Measurements from ENCODE around the gene TRIM59.

Gene TRIM59

GRCh38 chr3:160403796-160404470, 45.7 kb downstream of the TRIM59 start:
- in situ Hi-C loops (cut with MboI; ENCODE audit: low sequenced_read_pairs) = loop anchor here (25.0 kb wide), 1 partner anchor 242 kb away; no protein-coding TSS in a partner anchor

DNA sequence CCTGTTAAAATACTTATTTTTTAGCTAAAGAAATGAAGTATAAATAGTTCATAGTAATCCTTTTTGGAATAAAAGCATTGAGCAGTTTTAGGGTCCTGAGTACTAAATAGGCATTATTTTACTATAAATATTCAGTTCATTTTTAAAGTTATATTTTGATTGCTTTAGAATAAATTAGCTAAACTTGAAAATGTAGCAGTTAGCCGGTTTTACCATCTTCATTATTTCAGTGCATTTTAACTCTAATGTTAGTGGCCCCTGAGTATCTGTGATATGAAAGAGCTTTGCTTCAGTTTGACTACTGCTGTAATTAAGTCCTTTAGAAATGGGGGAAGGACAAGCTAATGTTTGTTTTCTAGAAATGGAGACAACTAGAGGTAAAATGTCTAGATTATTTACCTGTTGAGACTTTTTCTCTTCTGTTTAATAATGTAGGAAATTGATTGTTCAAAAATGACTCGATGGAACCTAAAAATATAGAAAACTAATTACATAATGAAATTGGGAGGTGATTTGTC, 46.5 kb downstream of the TRIM59 start:
- in situ Hi-C loops (cut with MboI; ENCODE audit: low sequenced_read_pairs) = loop anchor here (25.0 kb wide), 1 partner anchor 241 kb away; no protein-coding TSS in a partner anchor

DNA sequence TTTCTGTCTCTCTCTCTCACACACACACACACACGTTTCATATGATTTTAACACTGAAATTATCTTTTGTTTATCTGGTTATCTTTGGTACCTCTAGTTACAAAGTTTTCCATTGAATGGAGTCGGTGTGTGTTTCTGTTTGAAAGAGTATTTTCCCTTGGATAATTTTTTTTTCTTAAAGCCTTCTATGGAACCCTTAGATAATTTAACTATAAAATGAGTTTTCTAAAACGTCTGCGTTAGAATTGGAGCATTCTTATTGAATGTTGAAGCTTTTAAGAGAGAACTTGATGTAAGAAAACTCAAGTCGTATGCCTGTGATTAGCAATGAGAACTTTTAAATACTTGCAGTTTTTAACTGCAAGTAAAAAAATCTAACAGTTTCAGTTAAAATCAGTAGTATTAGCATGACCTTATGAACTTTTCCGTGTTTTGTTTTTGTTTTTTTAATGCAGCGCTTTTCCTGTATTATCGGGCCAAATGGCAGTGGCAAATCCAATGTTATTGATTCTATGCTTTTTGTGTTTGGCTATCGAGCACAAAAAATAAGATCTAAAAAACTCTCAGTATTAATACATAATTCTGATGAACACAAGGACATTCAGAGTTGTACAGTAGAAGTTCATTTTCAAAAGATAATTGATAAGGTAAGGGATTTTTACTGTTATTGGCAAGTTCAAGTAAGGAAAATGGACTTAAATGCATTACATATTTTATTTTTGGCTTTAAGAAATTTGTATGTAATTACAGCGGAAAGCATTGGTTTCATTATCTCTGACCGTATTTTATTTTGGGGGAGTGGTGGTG, 47.2 kb downstream of the TRIM59 start:
- in situ Hi-C loops (cut with MboI; ENCODE audit: low sequenced_read_pairs) = loop anchor here (25.0 kb wide), 1 partner anchor 240 kb away; no protein-coding TSS in a partner anchor

- in situ Hi-C loops (cut with MboI; ENCODE audit: low sequenced_read_pairs) = loop anchor here (25.0 kb wide), 1 partner anchor 239 kb away; no protein-coding TSS in a partner anchor
Measured at GRCh38 chr3:160401291-160402095, 48.1 kb downstream of the TRIM59 start.

DNA sequence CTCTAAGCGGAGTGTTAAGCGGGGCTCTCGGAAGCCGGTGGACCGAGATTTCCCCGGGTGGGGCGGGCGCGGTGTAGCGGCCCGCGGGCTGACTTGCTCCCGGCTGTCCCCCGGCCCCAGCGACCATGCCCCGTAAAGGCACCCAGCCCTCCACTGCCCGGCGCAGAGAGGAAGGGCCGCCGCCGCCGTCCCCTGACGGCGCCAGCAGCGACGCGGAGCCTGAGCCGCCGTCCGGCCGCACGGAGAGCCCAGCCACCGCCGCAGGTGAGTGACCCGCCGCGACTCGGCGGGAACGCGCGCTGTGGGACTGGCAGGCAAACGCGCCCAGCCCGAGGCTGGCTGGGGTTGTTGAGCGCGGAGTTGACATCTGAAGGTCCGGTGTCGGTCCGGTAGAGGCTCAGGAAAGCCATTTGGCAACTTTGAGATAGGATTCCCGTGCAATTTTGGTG, 48.9 kb downstream of the TRIM59 start:
- in situ Hi-C loops (cut with MboI; ENCODE audit: low sequenced_read_pairs) = loop anchor here (25.0 kb wide), 1 partner anchor 238 kb away; no protein-coding TSS in a partner anchor

- in situ Hi-C loops (cut with MboI; ENCODE audit: low sequenced_read_pairs) = loop anchor here (25.0 kb wide), 1 partner anchor 238 kb away; no protein-coding TSS in a partner anchor
Measured at GRCh38 chr3:160400030-160400701, 49.4 kb downstream of the TRIM59 start.

GRCh38 chr3:160399125-160400029, 50.2 kb downstream of the TRIM59 start, which contains the start of the genes IFT80 and SMC4:
TSS of gene IFT80 (minus strand) at chr3:160399225. CDS start at chr3:160384600, 14,625 bp downstream.
TSS of gene SMC4 (plus strand) at chr3:160399650. CDS start at chr3:160400827, 1,177 bp downstream.
- in situ Hi-C loops (cut with MboI; ENCODE audit: low sequenced_read_pairs) = loop anchor here (25.0 kb wide), 1 partner anchor 237 kb away; no protein-coding TSS in a partner anchor

DNA sequence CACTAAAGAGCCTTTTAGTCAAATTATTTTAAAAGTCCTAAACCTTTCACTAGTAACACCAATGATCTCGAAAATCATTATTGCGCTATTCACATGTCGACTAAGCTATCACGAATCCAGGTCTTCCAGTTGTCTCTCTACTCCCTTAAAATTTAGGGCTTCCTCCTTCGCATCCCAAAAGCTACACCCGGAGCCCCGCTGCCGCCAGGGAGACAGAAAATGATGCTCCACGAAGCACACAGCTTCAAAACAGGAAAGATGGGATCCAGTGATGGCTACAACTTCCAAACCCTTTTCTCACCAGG, 50.8 kb downstream of the TRIM59 start:
- in situ Hi-C loops (cut with MboI; ENCODE audit: low sequenced_read_pairs) = no loop called here

GRCh38 chr3:160395297-160395696, 54.3 kb downstream of the TRIM59 start:
- in situ Hi-C loops (cut with MboI; ENCODE audit: low sequenced_read_pairs) = no loop called here

- in situ Hi-C loops (cut with MboI; ENCODE audit: low sequenced_read_pairs) = no loop called here
Measured at GRCh38 chr3:160394009-160394392, 55.6 kb downstream of the TRIM59 start.

DNA sequence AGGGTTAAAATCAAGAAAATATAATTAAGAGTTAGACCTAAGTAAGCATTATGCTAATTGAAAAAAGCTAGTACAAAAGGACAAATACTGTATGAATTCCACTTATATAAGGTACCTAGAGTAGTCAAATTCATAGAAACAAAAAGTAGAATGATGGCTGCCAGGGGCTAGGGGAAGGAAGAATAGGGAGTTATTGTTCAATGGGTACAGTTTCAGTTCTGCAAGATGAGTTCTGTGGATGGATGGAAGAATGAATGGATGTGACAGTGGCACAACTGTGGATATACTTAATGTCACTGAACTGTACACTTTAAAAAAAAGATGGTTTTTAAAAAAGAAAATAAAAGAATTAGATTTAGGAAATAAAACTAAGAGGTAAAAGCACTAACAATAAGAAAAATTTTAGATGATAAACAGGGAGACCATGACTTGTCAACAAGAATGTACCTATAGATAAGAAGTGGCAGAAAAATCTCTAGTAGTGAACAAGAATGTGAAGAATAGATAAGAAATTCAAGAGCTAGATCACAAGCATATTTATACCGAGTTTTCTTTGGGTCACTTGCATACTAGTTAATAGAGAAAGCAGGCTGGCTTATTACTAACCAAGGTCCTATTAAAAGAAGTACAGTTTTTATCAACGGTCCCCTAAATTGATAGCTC, 56.1 kb downstream of the TRIM59 start:
- in situ Hi-C loops (cut with MboI; ENCODE audit: low sequenced_read_pairs) = no loop called here

DNA sequence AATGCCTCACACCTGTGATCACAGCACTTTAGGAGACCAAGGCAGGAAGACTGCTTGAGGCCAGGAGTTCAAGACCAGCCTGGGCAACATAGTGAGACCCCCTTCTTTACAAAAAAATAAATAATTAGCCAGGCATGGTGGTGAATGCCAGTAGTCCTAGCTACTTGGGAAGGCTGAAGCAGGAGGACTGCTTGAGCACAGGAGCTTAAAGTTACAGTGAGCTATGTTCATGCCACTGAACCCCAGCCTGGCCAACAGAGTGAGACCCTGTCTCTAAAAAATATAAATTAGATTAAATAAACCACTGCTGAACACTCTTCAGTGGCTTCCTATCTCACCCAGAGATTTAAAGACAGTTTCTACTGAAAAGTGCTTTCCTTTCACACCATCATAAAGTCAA, 56.8 kb downstream of the TRIM59 start:
- in situ Hi-C loops (cut with MboI; ENCODE audit: low sequenced_read_pairs) = no loop called here

DNA sequence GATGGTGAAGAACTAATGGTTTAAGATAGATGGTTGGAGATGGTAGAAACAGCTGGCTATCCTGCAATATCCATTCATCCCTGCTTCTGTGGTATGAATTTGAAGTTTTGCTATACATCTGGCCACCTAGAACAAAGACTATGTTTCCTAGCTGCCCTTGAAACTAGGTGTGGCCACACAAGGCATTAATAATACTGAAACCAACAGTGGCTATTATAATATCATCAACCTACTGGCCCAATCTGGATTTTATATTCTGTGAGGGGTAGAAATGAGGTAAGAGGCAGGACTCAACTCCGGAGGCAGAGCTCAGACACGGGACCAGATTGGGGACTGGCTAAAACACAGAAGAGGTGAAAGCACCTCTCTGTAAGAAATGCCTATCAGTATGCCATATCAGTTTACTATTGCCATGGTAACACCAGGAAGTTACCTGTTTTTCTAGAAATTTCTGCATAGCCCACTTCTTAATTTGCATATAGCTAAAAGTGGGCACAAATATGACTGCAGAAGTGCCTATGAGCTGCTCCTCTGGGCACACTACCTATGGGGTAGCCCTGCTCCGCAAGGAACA, 58.9 kb downstream of the TRIM59 start:
- in situ Hi-C loops (cut with MboI; ENCODE audit: low sequenced_read_pairs) = no loop called here
